Transverse colon (tissue), 4 donors: ENCODE results near the gene SMYD3.

ENCODE experiments used
- CTCF ChIP-seq, 5 experiments: fragments of 200-600 bp in 3 of 5; fragments of 450-650 bp in 2 of 5; sonication (generic) in 3 of 5; IDR thresholded peaks; 1 replicate in 2 of 5; 2 replicates in 3 of 5; pipeline ENCODE4 v1.5.1; 2016 to 2017; ENCODE audit warnings: antibody characterized with exemption in 5 of 5, inconsistent platforms in 3 of 5, mild to moderate bottlenecking in 2 of 5, moderate library complexity in 1 of 5
- EP300 ChIP-seq: sonication (generic); formaldehyde crosslinking; IDR thresholded peaks from one replicate; pipeline ENCODE4 v1.6.1; 2017; ENCODE audit warnings: antibody characterized with exemption, low read depth
- POLR2A ChIP-seq: fragments of 450-650 bp; IDR thresholded peaks from one replicate; pipeline ENCODE4 v1.6.1; 2016; ENCODE audit warnings: antibody characterized with exemption, mild to moderate bottlenecking, moderate library complexity
- POLR2AphosphoS5 ChIP-seq, 3 donors: sonication (generic); formaldehyde crosslinking; IDR thresholded peaks; one replicate each; pipeline ENCODE4 v1.6.1; 2016; ENCODE audit warnings: antibody characterized with exemption in 3 of 3

- TF ChIP-seq POLR2A (no peak), CTCF (IDR thresholded peaks at IDR 0.05) (no peak), POLR2AphosphoS5 (IDR thresholded peaks at IDR 0.05) (no peak), EP300 (no peak)
Measured at GRCh38 chr1:246176126-246177024, 330.7 kb downstream of the SMYD3 start.
